ENCODE measurements around the gene LENEP.

The LENEP gene

GRCh38 chr1:154960446-154961136 lies 32.8 kb upstream of the LENEP start:
- DNase-seq (ENCODE audit: low read depth, low spot score): no peak

DNA sequence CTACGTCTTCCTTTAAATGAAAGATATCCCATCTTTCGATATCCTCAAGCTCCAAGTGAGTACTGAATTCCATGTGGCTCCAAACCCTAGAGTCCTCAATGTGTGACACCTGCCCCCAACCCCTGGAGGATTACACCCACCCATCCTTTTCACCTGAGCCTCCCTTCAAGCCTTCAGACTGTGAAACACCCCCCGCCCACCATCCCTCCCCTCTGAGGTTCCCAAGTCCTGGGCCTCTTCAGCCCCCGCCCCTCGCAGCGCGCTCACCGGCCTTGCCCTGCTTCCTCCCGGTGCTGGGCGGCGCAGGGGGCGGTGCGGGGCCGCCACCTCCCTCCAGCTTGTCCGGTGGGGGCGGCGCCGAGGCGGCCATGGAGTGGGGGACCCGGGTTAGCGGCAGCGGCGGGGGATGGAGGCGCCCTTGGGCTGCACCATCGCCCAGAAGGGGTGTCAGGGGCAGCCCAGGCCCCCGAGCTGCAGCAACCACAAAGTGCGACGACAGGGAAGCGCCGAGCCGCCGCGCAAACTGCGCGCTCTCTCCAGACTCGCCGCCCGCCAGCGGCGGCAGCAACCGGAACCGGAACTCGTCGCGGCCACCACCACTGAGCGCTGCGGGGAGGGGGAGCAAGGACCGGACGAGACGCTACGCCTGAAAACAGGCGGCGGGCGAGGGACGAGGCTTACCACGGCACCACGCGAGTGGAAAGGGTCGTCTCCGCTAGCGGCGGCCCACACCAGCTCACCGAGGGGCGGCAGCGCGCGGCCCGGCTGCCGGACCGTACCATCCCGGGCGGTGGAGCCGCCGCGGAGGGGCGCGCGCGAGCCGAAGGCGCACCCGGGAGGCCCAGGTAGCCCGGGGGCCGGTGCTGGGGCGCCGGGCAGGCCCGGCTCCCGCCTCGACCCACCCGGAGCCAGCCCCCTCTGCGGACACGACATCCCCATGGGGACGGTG lies 31.9 kb upstream of the LENEP start, which contains the start of gene PYGO2:
Gene PYGO2 (minus strand): TSS at position 576 of the 949 bp plus-strand sequence. CDS start 206 bp downstream, at position 370.
- DNase-seq (ENCODE audit: low read depth, low spot score): peak; percentile 55

DNA sequence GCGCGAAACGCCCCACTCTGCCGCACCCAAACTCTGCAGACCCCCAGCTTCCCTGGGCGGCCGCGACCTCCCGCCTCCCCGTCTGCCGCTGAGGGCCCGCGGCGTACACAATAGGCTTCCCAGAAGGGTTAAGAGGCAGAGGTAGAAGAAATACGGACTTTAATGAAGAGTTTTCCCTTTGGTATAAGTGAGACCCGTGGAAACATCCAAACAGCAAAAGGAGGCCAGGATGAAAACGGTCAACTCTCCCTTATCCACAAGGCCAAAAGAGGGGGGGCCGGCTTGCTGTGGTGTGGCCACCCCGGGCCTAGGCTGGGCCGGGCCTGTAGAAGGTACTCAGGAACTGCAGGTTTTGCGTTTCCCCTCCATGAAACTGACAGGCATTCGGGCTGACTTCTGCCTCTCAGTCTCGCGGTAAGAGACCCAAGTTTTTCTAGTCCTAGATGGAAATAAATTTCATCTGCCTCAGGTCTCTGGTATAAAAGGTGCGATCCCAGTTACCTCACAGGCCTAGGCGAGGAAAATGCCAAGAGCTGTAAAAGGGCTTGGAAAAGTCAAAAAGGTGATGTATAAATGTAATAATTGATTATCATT lies 31.1 kb upstream of the LENEP start:
- no peak for DNase-seq (ENCODE audit: low read depth, low spot score)

DNA sequence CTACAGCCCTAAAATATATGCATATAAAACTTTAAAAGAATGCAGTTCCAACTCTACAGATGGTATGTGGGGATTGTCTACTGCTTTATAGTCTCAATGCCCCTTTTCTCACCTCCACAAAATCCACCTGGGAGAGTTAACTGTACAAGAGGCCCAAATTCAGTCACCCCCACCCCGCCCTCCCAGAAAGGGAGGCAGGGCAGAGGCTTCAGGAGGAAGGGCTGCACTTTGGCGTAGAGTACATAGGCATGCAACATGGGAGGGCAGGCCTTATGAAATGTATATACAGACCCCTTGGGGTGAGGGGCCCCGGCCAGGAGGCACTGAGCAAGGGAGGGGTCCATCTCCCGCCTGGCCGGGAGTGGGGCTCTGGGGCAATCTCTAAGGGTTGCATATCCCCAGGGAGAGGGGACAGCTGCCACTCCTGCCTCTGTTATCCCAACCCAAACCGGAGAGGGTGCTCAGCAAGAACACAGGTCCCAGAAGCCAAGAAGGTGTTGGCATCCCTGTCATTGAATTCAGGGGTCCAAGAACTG lies 30.5 kb upstream of the LENEP start:
- no peak for DNase-seq (ENCODE audit: low read depth, low spot score)

DNA sequence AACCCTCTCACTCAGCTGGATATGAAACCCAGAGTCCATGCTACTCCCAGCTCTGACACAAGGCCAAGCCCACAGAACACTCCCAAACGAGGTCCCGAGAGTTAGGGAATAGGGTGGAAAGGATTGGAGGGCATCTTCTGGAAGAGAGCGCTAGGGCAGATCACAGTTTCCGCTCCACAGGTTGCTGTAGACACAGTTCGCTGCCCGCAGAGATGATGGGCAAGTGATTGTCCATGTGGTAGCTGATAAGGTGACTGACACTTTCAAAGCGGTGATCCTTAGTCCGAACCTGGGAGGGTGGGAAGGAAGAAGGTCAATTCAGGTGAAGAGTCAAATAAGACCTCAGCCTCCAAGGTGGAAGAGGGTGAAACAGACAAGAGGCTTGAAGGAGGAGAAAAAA lies 29.7 kb upstream of the LENEP start:
- DNase-seq (ENCODE audit: low read depth, low spot score): no peak

DNA sequence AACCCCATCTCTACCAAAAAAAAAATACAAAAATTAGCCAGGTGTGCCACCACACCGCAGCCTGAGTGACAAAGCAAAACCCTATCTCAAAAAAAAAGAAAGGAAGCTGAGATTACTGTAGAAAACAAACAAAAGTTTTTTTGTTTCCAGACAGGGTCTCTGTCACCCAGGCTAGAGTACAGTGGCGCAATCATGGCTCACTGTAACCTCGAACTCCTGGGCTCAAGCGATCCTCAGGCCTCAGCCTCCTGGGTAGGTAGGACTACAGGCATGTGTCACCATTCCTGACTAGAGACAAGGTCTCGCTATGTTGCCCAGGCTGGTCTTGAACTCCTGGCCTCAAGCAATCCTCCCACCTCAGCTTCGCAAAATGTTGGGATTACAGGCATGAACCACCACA lies 29.0 kb upstream of the LENEP start:
- DNase-seq (ENCODE audit: low read depth, low spot score): no peak

- DNase-seq (ENCODE audit: low read depth, low spot score): no peak
Measured at GRCh38 chr1:154966111-154966510, 27.3 kb upstream of the LENEP start.

DNA sequence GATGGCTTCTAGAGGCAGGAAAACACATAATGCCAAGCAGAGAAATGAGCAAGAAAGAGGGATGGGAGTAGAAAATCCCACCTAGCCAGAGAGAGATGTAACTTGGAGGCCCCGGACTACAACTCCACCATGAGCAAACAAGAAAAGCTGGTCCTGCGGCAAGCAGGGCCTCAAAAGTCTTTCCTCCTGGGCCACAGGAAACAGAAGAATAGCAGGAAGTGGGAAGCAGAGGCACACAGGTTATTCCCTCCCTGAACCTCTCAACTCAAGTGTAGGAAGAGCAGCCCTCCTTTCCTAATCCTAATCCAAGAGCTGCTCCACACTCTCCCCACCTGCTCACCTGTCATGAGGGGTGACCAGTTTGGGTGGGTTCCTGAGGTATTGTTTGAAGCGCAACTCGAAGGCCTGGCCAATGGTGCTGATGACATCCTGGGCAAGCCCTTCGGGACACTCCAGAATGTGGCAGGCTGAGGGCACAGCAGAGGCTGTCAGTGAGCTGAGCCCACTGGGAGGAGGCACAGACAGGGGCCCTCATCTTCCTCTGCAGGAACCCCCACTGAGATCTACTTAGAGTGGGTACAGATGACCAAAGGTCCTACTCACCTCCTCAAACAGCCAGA lies 25.9 kb upstream of the LENEP start:
- DNase-seq (ENCODE audit: low read depth, low spot score): no peak

GRCh38 chr1:154968731-154969130 lies 24.7 kb upstream of the LENEP start:
- no peak for DNase-seq (ENCODE audit: low read depth, low spot score)

GRCh38 chr1:154969246-154969645 lies 24.1 kb upstream of the LENEP start:
- DNase-seq (ENCODE audit: low read depth, low spot score): no peak

GRCh38 chr1:154969860-154970452 lies 23.4 kb upstream of the LENEP start:
- no peak for DNase-seq (ENCODE audit: low read depth, low spot score)

DNA sequence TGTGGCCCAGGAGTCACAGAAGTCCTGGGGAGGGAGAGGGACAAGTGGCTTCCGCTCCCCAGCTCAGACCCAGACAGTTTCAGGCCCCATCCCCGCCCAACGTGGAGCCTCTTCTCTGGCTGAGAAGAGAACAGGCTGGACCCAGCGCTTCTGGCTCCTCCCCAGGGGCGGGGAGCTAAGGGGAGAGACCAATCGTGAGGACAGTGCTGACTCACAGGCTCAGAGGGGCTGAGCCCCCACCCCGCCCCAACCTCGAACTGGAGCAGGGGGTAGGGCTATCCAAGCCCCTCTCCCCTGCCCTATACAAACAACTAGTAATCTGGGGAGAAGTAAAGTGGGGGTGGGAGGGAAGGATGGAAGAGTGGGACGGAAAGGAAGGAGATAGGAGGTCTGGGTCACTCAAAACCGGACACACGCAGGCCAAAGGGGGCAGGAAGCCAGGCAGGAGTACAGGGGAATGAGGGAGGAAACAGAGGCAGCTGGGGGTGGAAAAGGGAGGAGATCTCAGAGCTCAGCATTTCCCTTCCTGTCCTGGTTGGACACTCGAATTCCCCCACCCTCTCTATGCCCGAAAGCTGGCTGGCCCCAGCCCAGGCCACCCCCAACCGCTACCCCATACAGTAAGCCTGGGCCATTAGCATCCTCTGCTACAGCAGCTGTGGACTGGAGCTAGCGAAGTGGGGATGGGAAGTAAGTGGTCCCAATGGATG lies 22.6 kb upstream of the LENEP start, which contains the start of gene SHC1:
Gene SHC1 (minus strand): TSS at position 117 of the 710 bp plus-strand sequence. CDS start 221 bp downstream, outside the sequence.
- DNase-seq (ENCODE audit: low read depth, low spot score): no peak

- no peak for DNase-seq (ENCODE audit: low read depth, low spot score)
Measured at GRCh38 chr1:154971341-154971998, 21.9 kb upstream of the LENEP start.

DNA sequence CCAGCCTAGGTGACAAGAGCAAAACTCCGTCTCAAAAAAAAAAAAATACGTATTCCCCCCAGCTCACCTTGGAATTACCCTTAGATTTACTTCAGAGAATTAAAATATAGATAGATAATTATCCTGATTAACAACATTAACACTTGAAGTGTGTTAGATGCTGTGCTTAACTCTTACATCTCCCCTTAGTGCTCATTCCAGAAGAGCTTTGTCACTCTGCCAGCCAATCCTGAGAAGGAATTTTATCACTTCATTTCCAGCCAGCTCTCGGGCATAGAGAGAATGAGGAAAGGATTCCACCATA lies 21.2 kb upstream of the LENEP start:
- DNase-seq (ENCODE audit: low read depth, low spot score): no peak

DNA sequence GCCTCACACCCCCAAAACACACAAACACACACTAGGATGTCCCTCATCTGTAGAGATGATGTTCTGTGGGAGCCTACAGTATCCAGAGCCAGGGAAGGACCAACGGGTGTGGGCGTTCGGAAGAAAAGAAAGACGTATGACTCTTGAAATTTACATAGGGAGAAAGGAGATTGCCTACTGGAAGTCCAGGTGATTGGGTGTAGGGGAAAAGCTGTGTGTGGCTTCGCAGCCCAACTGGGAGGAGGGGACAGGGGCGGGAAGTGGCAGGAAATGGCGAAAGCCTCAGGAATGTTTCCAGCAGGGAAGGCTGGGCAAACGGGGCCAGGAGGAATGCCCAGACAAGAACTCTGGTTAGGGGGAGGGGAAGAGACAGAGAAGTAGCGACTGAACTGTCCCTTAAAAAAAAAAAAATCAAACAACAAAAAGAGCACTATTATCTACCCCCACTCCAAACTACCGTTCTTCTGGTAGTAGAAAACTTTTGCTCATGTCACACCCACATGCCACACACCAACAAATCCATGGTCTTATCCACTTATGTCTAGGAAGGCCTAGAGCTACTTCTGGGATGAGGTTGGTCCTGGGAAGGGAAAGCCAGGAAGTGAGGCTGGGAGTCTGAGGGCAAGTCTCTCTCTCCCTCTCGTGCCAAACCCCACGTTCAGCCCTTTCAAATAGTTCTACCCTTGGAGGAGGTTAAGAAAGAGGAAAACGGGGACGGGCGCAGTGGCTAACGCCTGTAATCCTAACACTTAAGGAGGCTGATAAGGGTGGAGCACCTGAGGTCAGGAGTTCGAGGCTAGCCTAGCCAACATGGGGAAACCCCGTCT lies 20.7 kb upstream of the LENEP start:
- DNase-seq (ENCODE audit: low read depth, low spot score): no peak

GRCh38 chr1:154973344-154974101 lies 19.9 kb upstream of the LENEP start:
- peak; percentile 78 for DNase-seq (ENCODE audit: low read depth, low spot score)

GRCh38 chr1:154974102-154974807 lies 19.1 kb upstream of the LENEP start, which contains the start of gene CKS1B:
Gene CKS1B, plus strand, starts transcription at chr1:154974681. Its CDS starts 65 bp downstream, at chr1:154974746.
- peak; percentile 96 for DNase-seq (ENCODE audit: low read depth, low spot score)
